Nucleus accumbens (tissue), 56 donors: ENCODE results near the gene CRIP2.

Experiments
- DNase-seq, 56 donors: peaks; one replicate each; lab custom pipeline; 2025; lab: John Stamatoyannopoulos, UW

The CRIP2 gene

GRCh38 chr14:105495990-105496830, 21.6 kb downstream of the CRIP2 start:
- DNase-seq, result no peak

- no peak for DNase-seq
Measured at GRCh38 chr14:105496831-105497591, 22.4 kb downstream of the CRIP2 start.

GRCh38 chr14:105497671-105498429, 23.2 kb downstream of the CRIP2 start:
- no peak for DNase-seq

GRCh38 chr14:105498430-105499255, 24.0 kb downstream of the CRIP2 start:
- DNase-seq, result peak in 37 of 56 donors; percentile 45 to 87 (median 74)

GRCh38 chr14:105499256-105500035, 24.8 kb downstream of the CRIP2 start:
- DNase-seq, result peak in 55 of 56 donors; percentile 54 to 97 (median 89)

- DNase-seq, result peak in 2 of 56 donors; percentile 66 to 74
Measured at GRCh38 chr14:105500036-105500725, 25.6 kb downstream of the CRIP2 start.

DNA sequence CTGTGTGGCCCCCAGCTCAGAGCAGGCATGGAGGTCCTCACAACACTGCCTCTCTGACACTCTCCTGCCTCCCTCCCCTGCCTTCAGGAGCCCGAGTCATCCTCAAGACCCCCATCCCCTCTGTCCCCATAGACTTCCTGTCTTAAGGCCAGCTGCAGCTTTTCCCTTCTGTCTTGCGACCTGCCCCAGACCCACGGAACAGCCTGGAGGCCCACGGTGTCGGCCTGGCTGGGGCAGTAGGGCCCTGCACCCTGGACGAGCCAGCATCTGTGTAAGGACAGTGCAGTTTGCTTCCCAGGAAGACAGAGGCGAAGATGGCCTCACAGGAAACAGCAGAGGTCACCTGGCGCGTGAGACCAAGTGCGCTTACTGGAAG, 26.1 kb downstream of the CRIP2 start:
- DNase-seq, result no peak

DNA sequence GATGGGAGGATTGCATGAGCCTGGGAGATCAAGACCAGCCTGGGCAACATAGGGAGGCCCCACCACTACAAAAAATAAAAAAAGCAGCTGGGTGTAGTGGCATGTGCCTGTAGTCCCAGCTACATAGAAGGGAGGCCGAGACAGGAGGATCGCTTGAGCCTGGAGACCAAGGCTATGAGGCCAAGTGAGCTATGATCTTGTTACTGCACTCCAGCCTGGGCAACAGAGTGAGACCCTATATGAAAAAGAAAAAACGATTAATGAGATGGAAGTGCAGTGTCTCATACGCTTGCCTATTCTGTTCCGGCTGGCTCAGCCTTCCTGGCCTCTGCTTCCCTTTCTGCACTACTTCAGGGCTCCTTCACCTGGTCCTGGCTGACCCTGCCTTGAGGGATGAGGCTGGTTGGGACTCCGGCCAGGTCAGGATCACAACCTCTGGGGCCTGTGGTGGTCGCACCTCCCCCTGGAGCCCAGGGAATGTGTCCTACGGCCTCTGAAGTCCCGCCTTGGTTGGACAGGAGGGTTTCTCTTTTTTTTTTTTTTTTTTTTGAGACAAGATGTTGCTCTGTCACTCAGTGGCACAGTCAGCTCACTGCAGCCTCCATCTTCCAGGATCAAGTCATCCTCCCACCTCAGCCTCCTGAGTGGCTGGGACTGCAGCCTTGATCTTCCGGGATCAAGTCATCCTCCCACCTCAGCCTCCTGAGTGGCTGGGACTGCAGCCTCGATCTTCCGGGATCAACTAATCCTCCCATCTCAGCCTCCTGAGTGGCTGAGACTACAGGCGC, 27.1 kb downstream of the CRIP2 start:
- no peak for DNase-seq

DNA sequence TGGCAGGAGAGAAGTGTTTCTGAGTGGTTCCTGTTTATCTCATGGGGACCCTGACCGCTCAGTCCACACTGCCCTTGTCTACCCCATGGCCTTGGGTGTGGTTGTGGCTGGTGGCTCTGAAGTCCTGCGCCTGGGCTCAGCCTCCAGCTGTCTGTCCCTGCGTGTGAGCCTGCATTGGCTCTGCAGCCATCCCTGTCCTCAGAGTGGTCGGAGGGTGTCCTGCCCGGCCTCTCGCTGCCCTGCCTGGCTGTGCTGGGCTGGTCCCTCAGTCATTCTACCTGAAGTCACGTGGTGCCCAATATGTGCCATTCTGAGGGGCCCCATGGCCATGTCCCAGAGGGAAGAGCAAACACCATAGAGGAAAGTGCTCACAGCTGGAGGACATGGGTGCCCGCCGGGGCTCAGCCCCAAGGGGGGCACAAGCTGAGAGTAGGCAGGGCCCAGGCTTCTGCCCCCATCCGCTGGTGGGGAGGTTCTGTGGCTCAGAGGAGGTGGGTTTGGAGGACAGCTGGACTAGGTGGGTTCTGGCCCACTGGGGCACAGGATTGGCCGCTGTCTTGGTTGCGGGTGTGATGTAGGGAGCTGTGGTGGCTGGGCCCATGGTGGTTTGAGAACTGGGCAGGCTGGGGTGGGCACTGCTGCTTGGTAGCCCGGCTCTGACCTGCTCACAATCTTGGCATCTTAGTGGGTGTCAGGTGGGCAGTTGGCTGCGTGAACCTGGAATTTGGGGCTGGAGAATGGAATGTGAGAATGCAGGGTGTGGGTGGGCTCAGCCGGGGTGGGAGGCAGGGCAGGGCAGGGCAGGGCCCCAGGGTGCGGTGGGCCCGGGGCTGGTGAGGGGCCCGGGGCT, 28.1 kb downstream of the CRIP2 start:
- DNase-seq, result no peak

- DNase-seq, result no peak
Measured at GRCh38 chr14:105503296-105503640, 28.6 kb downstream of the CRIP2 start.

- DNase-seq, result no peak
Measured at GRCh38 chr14:105503935-105504692, 29.5 kb downstream of the CRIP2 start.

DNA sequence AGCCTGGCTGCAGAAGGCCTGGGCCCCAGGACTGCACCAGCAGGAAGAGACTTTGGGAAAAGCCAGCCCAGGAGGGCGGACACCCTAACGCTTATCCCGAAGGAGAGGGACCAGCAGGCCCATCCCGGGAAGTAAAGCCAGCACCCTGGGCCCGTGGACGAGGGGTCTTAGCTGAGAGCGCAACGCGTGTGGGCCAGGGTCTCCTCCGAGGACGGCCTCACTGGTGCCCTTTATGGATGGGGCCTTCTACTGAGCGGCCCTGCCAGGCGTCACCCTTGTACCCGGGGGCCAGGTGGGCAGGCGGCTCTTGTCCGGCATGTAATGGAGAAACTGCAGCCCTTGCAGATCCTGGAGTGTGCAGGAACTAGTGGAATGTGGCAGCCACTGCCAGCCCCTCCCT, 30.5 kb downstream of the CRIP2 start:
- no peak for DNase-seq

DNA sequence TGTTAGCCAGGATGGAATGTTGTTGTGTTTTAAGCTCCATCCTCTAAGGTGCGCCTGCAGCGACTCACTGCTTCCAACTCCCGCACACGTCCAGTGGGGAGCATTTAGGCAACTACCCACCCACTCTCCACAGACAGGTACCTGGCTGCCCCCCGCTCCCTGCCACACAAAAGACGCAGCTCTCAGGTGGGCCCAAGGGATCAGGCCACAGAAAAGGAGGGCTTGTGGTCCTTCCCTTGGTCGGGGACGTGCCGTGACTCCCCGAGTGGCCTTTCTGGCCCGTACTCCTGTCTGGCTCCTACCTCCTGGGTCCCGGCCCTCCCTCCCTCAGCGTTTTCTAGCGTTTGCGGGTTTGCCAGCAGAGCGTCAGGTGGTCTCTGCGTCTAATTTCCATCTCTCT, 32.6 kb downstream of the CRIP2 start:
- no peak for DNase-seq

- DNase-seq, result no peak
Measured at GRCh38 chr14:105508069-105508468, 33.4 kb downstream of the CRIP2 start.

GRCh38 chr14:105508601-105509000, 34.0 kb downstream of the CRIP2 start:
- no peak for DNase-seq

- DNase-seq, result no peak
Measured at GRCh38 chr14:105517096-105517495, 42.5 kb downstream of the CRIP2 start.
